CD8-positive, alpha-beta memory T cell (primary cell): ENCODE measurements around the gene RBM34. TPM values are rescaled to one million over a fixed set of nuclear protein-coding genes. Genes with fewer than 3 reads are reported as not detected.
"Not testable (repeated sequence)": the region's sequence is repeated elsewhere in the genome, so short reads cannot be mapped to it uniquely, and the experiment has no call there.

Experiments
- CTCF ChIA-PET: fragments of 350-600 bp; sonication (Branson Sonifier 250); formaldehyde crosslinking; loops from one replicate; lab custom pipeline; 2021; ENCODE audit warnings: antibody characterized with exemption; lab: Charles Lee
- POLR2A ChIA-PET: fragments of 350-600 bp; sonication (Branson Sonifier 250); formaldehyde crosslinking; loops from one replicate; lab custom pipeline; 2021; ENCODE audit warnings: antibody characterized with exemption; lab: Charles Lee
- DNase-seq, 5 donors: peaks; one replicate each; pipeline versions ENCODE4 v3.0.0 to v3.0.0-alpha.2; 2020 to 2022; ENCODE audit warnings: mixed read lengths in 1 of 5
- H3K27ac ChIP-seq: one replicate; pipeline ENCODE4 v1.7.0; 2013; ENCODE audit warnings: low read depth, mild to moderate bottlenecking, low read length, moderate library complexity
- H3K27me3 ChIP-seq: 2 replicates; pipeline ENCODE4 v1.7.0; 2013; ENCODE audit warnings: low read length, mild to moderate bottlenecking; ENCODE audit not compliant: insufficient read depth, poor library complexity, severe bottlenecking
- H3K36me3 ChIP-seq: 2 replicates; pipeline ENCODE4 v1.7.0; 2013; ENCODE audit warnings: mild to moderate bottlenecking, low read length, moderate library complexity; ENCODE audit not compliant: insufficient read depth
- H3K4me1 ChIP-seq: 2 replicates; pipeline ENCODE4 v1.7.0; 2013; ENCODE audit warnings: mild to moderate bottlenecking, low read length, moderate library complexity; ENCODE audit not compliant: insufficient read depth
- H3K4me3 ChIP-seq: 2 replicates; pipeline ENCODE4 v1.7.0; 2013; ENCODE audit warnings: mild to moderate bottlenecking, low read length
- H3K9me3 ChIP-seq: 2 replicates; pipeline ENCODE4 v1.7.0; 2013; ENCODE audit warnings: mild to moderate bottlenecking, low read length
- H3K27ac Mint-ChIP-seq, 8 donors: one replicate each; pipeline ENCODE4 v1.8.0; 2020 to 2021; ENCODE audit warnings: mixed read lengths in 8 of 8, mild to moderate bottlenecking in 6 of 8, inconsistent platforms in 3 of 8, moderate library complexity in 3 of 8
- H3K27me3 Mint-ChIP-seq, 2 donors: one replicate each; pipeline ENCODE4 v1.8.0; 2020 to 2021; ENCODE audit warnings: mixed read lengths in 2 of 2, mild to moderate bottlenecking in 1 of 2, moderate library complexity in 1 of 2
- H3K36me3 Mint-ChIP-seq, 3 donors: one replicate each; pipeline ENCODE4 v1.8.0; 2020 to 2021; ENCODE audit warnings: mixed read lengths in 3 of 3, inconsistent platforms in 1 of 3, mild to moderate bottlenecking in 1 of 3
- H3K4me1 Mint-ChIP-seq, 3 donors: one replicate each; pipeline ENCODE4 v1.8.0; 2020 to 2021; ENCODE audit warnings: mixed read lengths in 3 of 3, inconsistent platforms in 1 of 3, mild to moderate bottlenecking in 1 of 3
- H3K4me3 Mint-ChIP-seq, 7 donors: one replicate each; pipeline ENCODE4 v1.8.0; 2020 to 2021; ENCODE audit warnings: mixed read lengths in 7 of 7, mild to moderate bottlenecking in 6 of 7, moderate library complexity in 4 of 7, inconsistent platforms in 2 of 7
- H3K9me3 Mint-ChIP-seq, 5 donors: one replicate each; pipeline ENCODE4 v1.8.0; 2020 to 2022; ENCODE audit warnings: mixed read lengths in 5 of 5, mild to moderate bottlenecking in 3 of 5, moderate library complexity in 2 of 5, inconsistent platforms in 1 of 5
- polyA plus RNA-seq: library from polyadenylated mRNA; unstranded; fragments of 300-500 nt; fragmentation: Illumina TruSeq; gene quantifications from one replicate; pipeline ENCODE4 v1.2.3, GENCODE V29; 2021
- total RNA-seq, 2 experiments: library from RNA; stranded (reverse); gene quantifications; one replicate each; pipeline ENCODE4 v1.2.3, GENCODE V29; 2021

Gene RBM34
- total and polyA plus RNA-seq, 3 experiments from 2014 or later: 78.6 to 130 (median 121) TPM

- Histone ChIP-seq H3K4me3 (peak overlapping the region; percentile 91), H3K27me3 (no peaks in the 10 kb centered on the region), H3K4me1 (peaks cover 38% of the 10 kb centered on the region), H3K27ac (peak overlapping the region; percentile 94), H3K36me3 (peaks cover 22% of the 10 kb centered on the region), H3K9me3 (no peaks in the 10 kb centered on the region)
- ChIA-PET CTCF (interaction anchor here (0.8 to 1.4 kb wide), 2 partner anchors 253 to 254 kb away, joined by 3 to 12 read pairs; no protein-coding TSS in a partner anchor), POLR2A (interaction anchor here (1.4 kb wide), 4 partner anchors 10 to 166 kb away, joined by 4 to 12 read pairs (median 6); partner anchors contain the start of genes ARID4B, GGPS1 and TOMM20)
- H3K4me1 Mint-ChIP-seq: peaks cover 26 to 28% (median 26%) of the 10 kb centered on the region in 3 donors
- DNase-seq: no peak
- no peaks in the 10 kb centered on the region for H3K27me3 Mint-ChIP-seq
- H3K4me3 Mint-ChIP-seq: peak overlapping the region; percentile 95 to 98 (median 96)
- H3K36me3 Mint-ChIP-seq: peaks cover 0 to 27% (median 3%) of the 10 kb centered on the region in 3 donors
- H3K9me3 Mint-ChIP-seq: peaks cover 0 to 2% (median 0%) of the 10 kb centered on the region in 5 donors
- peak overlapping the region; percentile 94 to 99 (median 98) for H3K27ac Mint-ChIP-seq
Measured at GRCh38 chr1:235161685-235162327, 756 bp upstream of the RBM34 start.

- Histone ChIP-seq H3K36me3 (peaks cover 30% of the 10 kb centered on the region), H3K9me3 (no peaks in the 10 kb centered on the region), H3K27ac (peak overlapping the region; percentile 94), H3K4me3 (peak overlapping the region; percentile 91), H3K4me1 (peaks cover 47% of the 10 kb centered on the region), H3K27me3 (no peaks in the 10 kb centered on the region)
- Mint-ChIP-seq H3K36me3 (peaks cover 0 to 28% (median 3%) of the 10 kb centered on the region in 3 donors), H3K4me1 (peaks cover 26 to 28% (median 26%) of the 10 kb centered on the region in 3 donors), H3K27me3 (no peaks in the 10 kb centered on the region), H3K27ac (peak overlapping the region; percentile 94 to 99 (median 98)), H3K9me3 (peaks cover 0 to 2% (median 0%) of the 10 kb centered on the region in 5 donors), H3K4me3 (peak overlapping the region; percentile 95 to 98 (median 96))
- CTCF ChIA-PET: interaction anchor here (0.7 to 1.4 kb wide), 3 partner anchors 74 to 263 kb away, joined by 3 to 12 read pairs (median 3); no protein-coding TSS in a partner anchor
- no peak for DNase-seq
- POLR2A ChIA-PET: interaction anchor here (0.5 to 1.4 kb wide), 12 partner anchors 9 to 555 kb away, joined by 3 to 12 read pairs (median 4); partner anchors contain the start of genes ARID4B, GGPS1 and TOMM20
Measured at GRCh38 chr1:235160383-235160956, 580 bp downstream of the RBM34 start.

- not testable (repeated sequence) for H3K27ac ChIP-seq, H3K9me3 ChIP-seq, H3K27me3 Mint-ChIP-seq, H3K9me3 Mint-ChIP-seq, DNase-seq, H3K27me3 ChIP-seq
- ChIA-PET POLR2A (interaction anchor here (1.3 kb wide), 1 partner anchor 31 kb away, joined by 6 read pairs; the partner anchor contains the start of gene TOMM20), CTCF (interaction anchor here (1.0 kb wide), 1 partner anchor 257 kb away, joined by 3 read pairs; no protein-coding TSS in a partner anchor)
- Histone ChIP-seq H3K4me1 (peaks cover 47% of the 10 kb centered on the region), H3K4me3 (peak overlapping the region; percentile 91), H3K36me3 (peaks cover 30% of the 10 kb centered on the region)
- H3K4me1 Mint-ChIP-seq: peaks cover 27 to 30% (median 28%) of the 10 kb centered on the region in 3 donors
- peak overlapping the region; percentile 95 to 98 (median 96) for H3K4me3 Mint-ChIP-seq
- peaks cover under 1 to 32% (median 3%) of the 10 kb centered on the region in 3 donors for H3K36me3 Mint-ChIP-seq
- peak overlapping the region in 7 of 8 donors; percentile 68 to 99 (median 98) for H3K27ac Mint-ChIP-seq
Measured at GRCh38 chr1:235159930-235160329, 1.1 kb downstream of the RBM34 start.

GRCh38 chr1:235159284-235159683 is 1.8 kb downstream of the RBM34 start:
- H3K4me3 Mint-ChIP-seq: peak overlapping the region; percentile 44 to 98 (median 96)
- not testable (repeated sequence) for H3K9me3 ChIP-seq, DNase-seq, H3K27ac Mint-ChIP-seq, H3K9me3 Mint-ChIP-seq, H3K27me3 Mint-ChIP-seq, H3K27me3 ChIP-seq, H3K27ac ChIP-seq, H3K4me3 ChIP-seq
- peaks cover 6 to 35% (median 7%) of the 10 kb centered on the region in 3 donors for H3K36me3 Mint-ChIP-seq
- H3K4me1 ChIP-seq: peaks cover 47% of the 10 kb centered on the region
- ChIA-PET POLR2A (interaction anchor here (0.6 to 1.3 kb wide), 3 partner anchors 27 to 117 kb away, joined by 3 to 6 read pairs (median 5); partner anchors contain the start of gene TOMM20), CTCF (interaction anchor here (1.0 kb wide), 1 partner anchor 257 kb away, joined by 3 read pairs; no protein-coding TSS in a partner anchor)
- peaks cover 37% of the 10 kb centered on the region for H3K36me3 ChIP-seq
- H3K4me1 Mint-ChIP-seq: peaks cover 34 to 36% (median 34%) of the 10 kb centered on the region in 3 donors

- Histone ChIP-seq H3K4me1 (peaks cover 47% of the 10 kb centered on the region), H3K27ac (no peak overlapping the region), H3K4me3 (no peak overlapping the region), H3K27me3 (no peaks in the 10 kb centered on the region), H3K36me3 (peaks cover 40% of the 10 kb centered on the region), H3K9me3 (no peaks in the 10 kb centered on the region)
- H3K27me3 Mint-ChIP-seq: no peaks in the 10 kb centered on the region
- ChIA-PET CTCF (interaction anchor here (0.9 kb wide), 1 partner anchor 13 kb away, joined by 3 read pairs; no protein-coding TSS in a partner anchor), POLR2A (interaction anchor here (0.6 to 1.3 kb wide), 2 partner anchors 30 to 118 kb away, joined by 5 to 6 read pairs; partner anchors contain the start of gene TOMM20)
- H3K27ac Mint-ChIP-seq: no peak overlapping the region
- H3K9me3 Mint-ChIP-seq: peaks cover 0 to 2% (median 0%) of the 10 kb centered on the region in 5 donors
- peak overlapping the region in 2 of 7 donors; percentile 39 to 47 for H3K4me3 Mint-ChIP-seq
- H3K36me3 Mint-ChIP-seq: peaks cover 8 to 41% (median 9%) of the 10 kb centered on the region in 3 donors
- DNase-seq: no peak
- H3K4me1 Mint-ChIP-seq: peaks cover 35 to 39% (median 36%) of the 10 kb centered on the region in 3 donors
Measured at GRCh38 chr1:235158680-235159079, 2.4 kb downstream of the RBM34 start.

- H3K36me3 Mint-ChIP-seq: peaks cover 9 to 56% (median 11%) of the 10 kb centered on the region in 3 donors
- Histone ChIP-seq H3K27ac (no peak overlapping the region), H3K27me3 (no peaks in the 10 kb centered on the region), H3K4me3 (no peak overlapping the region), H3K4me1 (peaks cover 46% of the 10 kb centered on the region), H3K9me3 (no peaks in the 10 kb centered on the region), H3K36me3 (peaks cover 49% of the 10 kb centered on the region)
- no peak overlapping the region for H3K4me3 Mint-ChIP-seq
- POLR2A ChIA-PET: no interaction called here
- peaks cover 37 to 47% (median 45%) of the 10 kb centered on the region in 3 donors for H3K4me1 Mint-ChIP-seq
- CTCF ChIA-PET: interaction anchor here (1.1 kb wide), 1 partner anchor 10 kb away, joined by 3 read pairs; no protein-coding TSS in a partner anchor
- DNase-seq: no peak
- H3K27me3 Mint-ChIP-seq: no peaks in the 10 kb centered on the region
- peaks cover 0 to 2% (median 0%) of the 10 kb centered on the region in 5 donors for H3K9me3 Mint-ChIP-seq
- no peak overlapping the region for H3K27ac Mint-ChIP-seq
Measured at GRCh38 chr1:235157150-235157549, 3.9 kb downstream of the RBM34 start.

GRCh38 chr1:235156740-235157139 is 4.3 kb downstream of the RBM34 start:
- Histone ChIP-seq H3K4me1 (peaks cover 42% of the 10 kb centered on the region), H3K27ac (no peak overlapping the region), H3K36me3 (peaks cover 49% of the 10 kb centered on the region), H3K4me3 (no peak overlapping the region), H3K27me3 (no peaks in the 10 kb centered on the region), H3K9me3 (no peaks in the 10 kb centered on the region)
- POLR2A ChIA-PET: interaction anchor here (0.5 kb wide), 1 partner anchor 51 kb away, joined by 12 read pairs; no protein-coding TSS in a partner anchor
- Mint-ChIP-seq H3K9me3 (peaks cover 0 to 2% (median 0%) of the 10 kb centered on the region in 5 donors), H3K4me1 (peaks cover 35 to 45% (median 42%) of the 10 kb centered on the region in 3 donors), H3K36me3 (peaks cover 9 to 58% (median 11%) of the 10 kb centered on the region in 3 donors), H3K27me3 (no peaks in the 10 kb centered on the region), H3K4me3 (no peak overlapping the region), H3K27ac (no peak overlapping the region)
- DNase-seq: no peak
- CTCF ChIA-PET: interaction anchor here (1.0 to 1.5 kb wide), 3 partner anchors 10 to 815 kb away, joined by 3 read pairs; no protein-coding TSS in a partner anchor
